Sigmoid colon (tissue), 7 donors: ENCODE measurements around the gene ADD2. TPM values are rescaled to one million over a fixed set of nuclear protein-coding genes. Genes with fewer than 3 reads are reported as not detected.

Experiments used
- DNase-seq: peaks from one replicate; pipeline ENCODE4 v3.0.0-alpha.2; 2019
- H3K27ac ChIP-seq, 4 donors: fragments of 200-600 bp; sonication (generic); one replicate each; pipeline ENCODE4 v1.5.1; 2016 to 2019; ENCODE audit warnings: mild to moderate bottlenecking in 1 of 4
- H3K27me3 ChIP-seq, 3 donors: fragments of 200-600 bp; sonication (generic); one replicate each; pipeline ENCODE4 v1.5.1; 2019; ENCODE audit warnings: mild to moderate bottlenecking in 1 of 3
- H3K36me3 ChIP-seq, 4 donors: fragments of 200-600 bp; sonication (generic); one replicate each; pipeline ENCODE4 v1.5.1; 2016 to 2019
- H3K4me1 ChIP-seq, 4 donors: fragments of 200-600 bp; sonication (generic); one replicate each; pipeline ENCODE4 v1.5.1; 2017 to 2019
- H3K4me3 ChIP-seq, 4 donors: fragments of 200-600 bp; sonication (generic); one replicate each; pipeline ENCODE4 v1.5.1; 2017 to 2019; ENCODE audit warnings: mild to moderate bottlenecking in 2 of 4, moderate library complexity in 1 of 4
- H3K9me3 ChIP-seq, 4 donors: fragments of 200-600 bp in 3 of 4; sonication (generic) in 3 of 4; one replicate each; pipeline versions ENCODE4 v1.5.1 to v1.6.1; 2013 to 2019
- CTCF ChIP-seq, 4 experiments: fragments of 450-650 bp in 3 of 4; fragments of 200-600 bp in 1 of 4; IDR thresholded peaks; one replicate each; pipeline ENCODE4 v1.5.1; 2016 to 2019; ENCODE audit warnings: antibody characterized with exemption in 4 of 4, mild to moderate bottlenecking in 3 of 4, moderate library complexity in 2 of 4
- EP300 ChIP-seq, 4 donors: sonication (generic); formaldehyde crosslinking; IDR thresholded peaks; one replicate each; pipeline ENCODE4 v1.6.1; 2017; ENCODE audit warnings: antibody characterized with exemption in 4 of 4
- POLR2A ChIP-seq, 2 donors: fragments of 450-650 bp; IDR thresholded peaks; one replicate each; pipeline ENCODE4 v1.6.1; 2016; ENCODE audit warnings: antibody characterized with exemption in 2 of 2, mild to moderate bottlenecking in 2 of 2, moderate library complexity in 2 of 2
- POLR2AphosphoS5 ChIP-seq, 4 donors: sonication (generic); formaldehyde crosslinking; IDR thresholded peaks; one replicate each; pipeline ENCODE4 v1.6.1; 2017; ENCODE audit warnings: antibody characterized with exemption in 4 of 4
- WGBS, 2 donors: extraction: QIAGEN DNeasy Blood & Tissue Kit; methylation state at CpG; one replicate each; pipeline ENCODE4 v1.1.7; 2013; 5-methylcytosine and 5-hydroxymethylcytosine counted together
- intact Hi-C: fragments of 100-400 bp; cut with DNase I; formaldehyde crosslinking; loops from one replicate; pipeline ENCODE4 v1.15.1; 2023
- polyA plus RNA-seq, 3 donors: library from polyadenylated mRNA; stranded (reverse); fragments of 200-250 nt; gene quantifications; one replicate each; pipeline ENCODE4 v1.2.3, GENCODE V29; 2013
- total RNA-seq, 4 donors: library from RNA; depleted of rRNA; stranded (reverse); fragments of >200 nt; gene quantifications; one replicate each; pipeline ENCODE4 v1.1.0, GENCODE V29; 2016
- donor health status: healthy with polysubstance abuse.
- donor health status: Bipolar disorder and iron deficiency.
- donor health status: healthy.

The ADD2 gene
- total and polyA plus RNA-seq, 7 donors: under 0.01 to 5.8 (median 3.2) TPM; not detected in 1

- TF ChIP-seq POLR2AphosphoS5 (IDR thresholded peaks at IDR 0.05) (no peak), EP300 (IDR thresholded peaks at IDR 0.05) (no peak), POLR2A (IDR thresholded peaks at IDR 0.05) (no peak), CTCF (IDR thresholded peaks at IDR 0.05) (no peak)
- intact Hi-C loops: no loop called here
- no peak overlapping the region for H3K27ac ChIP-seq
- H3K4me3 ChIP-seq: no peak overlapping the region
- DNase-seq: peak; percentile 5
- no peaks in the 10 kb centered on the region for H3K4me1 ChIP-seq
- no peaks in the 10 kb centered on the region for H3K36me3 ChIP-seq
- H3K27me3 ChIP-seq: no peaks in the 10 kb centered on the region
- WGBS, 2 donors: 55 to 62% methylated on average over 3 of the region's 3 CpGs
- no peaks in the 10 kb centered on the region for H3K9me3 ChIP-seq
Measured at GRCh38 chr2:70668432-70668831, 99.6 kb downstream of the ADD2 start.

- Histone ChIP-seq H3K4me1 (no peaks in the 10 kb centered on the region), H3K27ac (no peak overlapping the region), H3K36me3 (no peaks in the 10 kb centered on the region), H3K9me3 (no peaks in the 10 kb centered on the region), H3K27me3 (no peaks in the 10 kb centered on the region), H3K4me3 (no peak overlapping the region)
- intact Hi-C loops: no loop called here
- WGBS, 2 donors: 73 to 75% methylated on average over 7 of the region's 7 CpGs
- TF ChIP-seq EP300 (IDR thresholded peaks at IDR 0.05): no peak
- TF ChIP-seq POLR2AphosphoS5 (IDR thresholded peaks at IDR 0.05): no peak
- no peak for TF ChIP-seq CTCF (IDR thresholded peaks at IDR 0.05)
- no peak for TF ChIP-seq POLR2A (IDR thresholded peaks at IDR 0.05)
- DNase-seq: peak; percentile 40
Measured at GRCh38 chr2:70664525-70664924, 103.5 kb downstream of the ADD2 start.

- Histone ChIP-seq H3K4me3 (no peak overlapping the region), H3K27ac (no peak overlapping the region), H3K27me3 (no peaks in the 10 kb centered on the region), H3K9me3 (no peaks in the 10 kb centered on the region), H3K4me1 (no peaks in the 10 kb centered on the region), H3K36me3 (no peaks in the 10 kb centered on the region)
- DNase-seq: peak; percentile 13
- TF ChIP-seq POLR2AphosphoS5 (IDR thresholded peaks at IDR 0.05) (no peak), POLR2A (IDR thresholded peaks at IDR 0.05) (no peak), EP300 (IDR thresholded peaks at IDR 0.05) (no peak), CTCF (IDR thresholded peaks at IDR 0.05) (no peak)
- intact Hi-C loops: no loop called here
- WGBS, 2 donors: 88 to 91% methylated on average over 10 of the region's 10 CpGs
Measured at GRCh38 chr2:70663411-70663810, 104.6 kb downstream of the ADD2 start.

- Histone ChIP-seq H3K4me1 (no peaks in the 10 kb centered on the region), H3K27me3 (peaks cover 0 to 12% (median 0%) of the 10 kb centered on the region in 3 donors), H3K9me3 (no peaks in the 10 kb centered on the region), H3K36me3 (no peaks in the 10 kb centered on the region), H3K27ac (no peak overlapping the region), H3K4me3 (no peak overlapping the region)
- DNase-seq: no peak
- TF ChIP-seq EP300 (IDR thresholded peaks at IDR 0.05) (no peak), POLR2AphosphoS5 (IDR thresholded peaks at IDR 0.05) (no peak), CTCF (IDR thresholded peaks at IDR 0.05) (no peak), POLR2A (IDR thresholded peaks at IDR 0.05) (no peak)
- intact Hi-C loops: no loop called here
- WGBS, 2 donors: 86 to 88% methylated on average over 5 of the region's 5 CpGs
Measured at GRCh38 chr2:70659551-70659950, 108.4 kb downstream of the ADD2 start.

- intact Hi-C loops: no loop called here
Measured at GRCh38 chr2:70658476-70658875, 109.5 kb downstream of the ADD2 start.

More at GRCh38 chr2:70658476-70658875, 109.5 kb downstream of the ADD2 start:
- Histone ChIP-seq H3K27ac (no peak overlapping the region), H3K4me1 (no peaks in the 10 kb centered on the region), H3K4me3 (no peak overlapping the region), H3K36me3 (no peaks in the 10 kb centered on the region), H3K9me3 (no peaks in the 10 kb centered on the region), H3K27me3 (peaks cover 0 to 20% (median 0%) of the 10 kb centered on the region in 3 donors)
- 42 to 60% methylated on average over 2 of the region's 2 CpGs for WGBS, 2 donors
- no peak for DNase-seq
- no peak for TF ChIP-seq EP300 (IDR thresholded peaks at IDR 0.05)
- TF ChIP-seq POLR2A (IDR thresholded peaks at IDR 0.05): no peak
- TF ChIP-seq POLR2AphosphoS5 (IDR thresholded peaks at IDR 0.05): no peak
- TF ChIP-seq CTCF (IDR thresholded peaks at IDR 0.05): no peak
